GM23338 (cell line): ENCODE results near the gene PTPN12. TPM values are rescaled to one million over a fixed set of nuclear protein-coding genes. Genes with fewer than 3 reads are reported as not detected.

Source experiments
- ATAC-seq: fragments of 200-7000 bp; cut with Tn5 transposase; 3 replicates; pipeline ENCODE4 v1.9.1; 2020
- DNase-seq: peaks from one replicate; pipeline ENCODE4 v3.0.0-alpha.2; 2015; ENCODE audit warnings: low spot score
- H2AFZ ChIP-seq: fragments of 200-600 bp; sonication (generic); 2 replicates; pipeline ENCODE4 v1.8.0; 2016; ENCODE audit warnings: antibody characterized with exemption, mild to moderate bottlenecking, moderate library complexity
- H3F3A ChIP-seq: fragments of 200-600 bp; sonication (generic); replicated peaks from 2 replicates; pipeline ENCODE4 v1.8.0; 2017; ENCODE audit warnings: antibody characterized with exemption, mixed run types, low read depth
- H3K27ac ChIP-seq: fragments of 200-600 bp; sonication (generic); 2 replicates; pipeline ENCODE4 v1.6.1; 2016; ENCODE audit warnings: low read depth
- H3K27me3 ChIP-seq: fragments of 200-600 bp; sonication (generic); 2 replicates; pipeline ENCODE4 v1.8.0; 2016; ENCODE audit warnings: mild to moderate bottlenecking, mixed run types, moderate library complexity; ENCODE audit not compliant: insufficient read depth
- H3K36me3 ChIP-seq: fragments of 200-600 bp; sonication (generic); 2 replicates; pipeline ENCODE4 v1.8.0; 2016; ENCODE audit warnings: mild to moderate bottlenecking; ENCODE audit not compliant: insufficient read depth
- H3K4me1 ChIP-seq: fragments of 200-600 bp; sonication (generic); 2 replicates; pipeline ENCODE4 v1.8.0; 2016; ENCODE audit warnings: mild to moderate bottlenecking, moderate library complexity; ENCODE audit not compliant: insufficient read depth
- H3K4me2 ChIP-seq: fragments of 200-600 bp; sonication (generic); 2 replicates; pipeline ENCODE4 v1.7.1; 2017; ENCODE audit warnings: mixed run types
- H3K4me3 ChIP-seq: fragments of 200-600 bp; sonication (generic); 2 replicates; pipeline ENCODE4 v1.6.1; 2016; ENCODE audit warnings: mixed run types
- H3K79me2 ChIP-seq: fragments of 200-600 bp; sonication (generic); replicated peaks from 2 replicates; pipeline ENCODE4 v1.8.0; 2017; ENCODE audit warnings: mild to moderate bottlenecking; ENCODE audit not compliant: insufficient read depth
- H3K9me2 ChIP-seq: fragments of 200-600 bp; sonication (generic); 2 replicates; pipeline ENCODE4 v1.8.0; 2017; ENCODE audit not compliant: insufficient read depth
- H4K20me1 ChIP-seq: fragments of 200-600 bp; sonication (generic); replicated peaks from 2 replicates; pipeline ENCODE4 v1.8.0; 2017; ENCODE audit warnings: mild to moderate bottlenecking; ENCODE audit not compliant: insufficient read depth
- H3K27ac Mint-ChIP-seq: 2 replicates; pipeline ENCODE4 v1.8.0; 2020; ENCODE audit warnings: inconsistent platforms, mild to moderate bottlenecking, moderate library complexity, mixed read lengths
- H3K27me3 Mint-ChIP-seq: 3 replicates; pipeline ENCODE4 v1.8.0; 2022; ENCODE audit warnings: low read depth, mild to moderate bottlenecking, moderate library complexity, mixed read lengths, inconsistent platforms; ENCODE audit not compliant: insufficient read depth, poor library complexity
- H3K36me3 Mint-ChIP-seq: 3 replicates; pipeline ENCODE4 v1.8.0; 2021; ENCODE audit warnings: low read depth, mild to moderate bottlenecking, inconsistent platforms, moderate library complexity, mixed read lengths
- H3K4me1 Mint-ChIP-seq: 3 replicates; pipeline ENCODE4 v1.8.0; 2020; ENCODE audit warnings: mild to moderate bottlenecking, inconsistent platforms, mixed read lengths
- H3K4me3 Mint-ChIP-seq: 3 replicates; pipeline ENCODE4 v1.8.0; 2021; ENCODE audit warnings: moderate library complexity, mild to moderate bottlenecking, inconsistent platforms, mixed read lengths
- H3K9me3 Mint-ChIP-seq: 3 replicates; pipeline ENCODE4 v1.8.0; 2020; ENCODE audit warnings: moderate library complexity, mild to moderate bottlenecking, inconsistent platforms, mixed read lengths
- CREB1 ChIP-seq: fragments of 250-450 bp; sonication (Bioruptor Pico); IDR thresholded peaks from 2 replicates; pipeline ENCODE4 v1.5.0; 2020; ENCODE audit warnings: low read depth, mild to moderate bottlenecking, moderate library complexity
- CTCF ChIP-seq, 2 experiments: fragments of 200-600 bp in 1 of 2; sonication (generic) in 1 of 2; conservative IDR thresholded peaks; 2 replicates each; pipeline versions ENCODE4 v1.5.1 to v1.6.1; 2016 to 2017; ENCODE audit warnings: antibody characterized with exemption in 2 of 2, low read depth in 2 of 2, mild to moderate bottlenecking in 2 of 2, moderate library complexity in 1 of 2
- ETS1 ChIP-seq: IDR thresholded peaks from 2 replicates; pipeline ENCODE4 v1.6.1; 2016; ENCODE audit warnings: antibody characterized with exemption
- EZH2 ChIP-seq: fragments of 200-600 bp; sonication (generic); IDR thresholded peaks from one replicate; pipeline ENCODE4 v1.8.0; 2017; ENCODE audit warnings: antibody characterized with exemption, mild to moderate bottlenecking, low read depth; ENCODE audit not compliant: unreplicated experiment
- EZH2phosphoT487 ChIP-seq: fragments of 200-600 bp; sonication (generic); IDR thresholded peaks from one replicate; pipeline ENCODE4 v1.8.1; 2018; ENCODE audit warnings: antibody characterized with exemption; ENCODE audit not compliant: unreplicated experiment
- JUNB ChIP-seq: IDR thresholded peaks from one replicate; pipeline ENCODE4 v1.6.1; 2016; ENCODE audit warnings: antibody characterized with exemption; ENCODE audit not compliant: unreplicated experiment
- NANOG ChIP-seq: IDR thresholded peaks from 2 replicates; pipeline ENCODE4 v1.6.1; 2016; ENCODE audit warnings: antibody characterized with exemption, borderline replicate concordance
- POLR2AphosphoS5 ChIP-seq: IDR thresholded peaks from 2 replicates; pipeline ENCODE4 v1.6.1; 2016; ENCODE audit warnings: antibody characterized with exemption, low read depth
- REST ChIP-seq: IDR thresholded peaks from one replicate; pipeline ENCODE4 v1.6.1; 2018; ENCODE audit warnings: antibody characterized with exemption; ENCODE audit not compliant: unreplicated experiment
- STAT1 ChIP-seq: IDR thresholded peaks from one replicate; pipeline ENCODE4 v1.6.1; 2016; ENCODE audit warnings: antibody characterized with exemption; ENCODE audit not compliant: unreplicated experiment
- ZNF114 ChIP-seq: fragments of 250-450 bp; sonication (Bioruptor Pico); IDR thresholded peaks from 2 replicates; pipeline ENCODE4 v1.5.0; 2020; ENCODE audit warnings: mild to moderate bottlenecking, moderate library complexity
- ZNF331 ChIP-seq: fragments of 250-450 bp; sonication (Bioruptor Pico); IDR thresholded peaks from 2 replicates; pipeline ENCODE4 v1.5.0; 2020; ENCODE audit warnings: low read depth, mild to moderate bottlenecking, moderate library complexity
- ZNF462 ChIP-seq: fragments of 250-450 bp; sonication (Bioruptor Pico); IDR thresholded peaks from 2 replicates; pipeline ENCODE4 v1.5.0; 2020; ENCODE audit warnings: mild to moderate bottlenecking, moderate library complexity
- polyA plus RNA-seq: library from polyadenylated mRNA; unstranded; fragments of >200 nt; fragmentation: Nextera tagmentation; extraction: Ambion mirVana; gene quantifications from 2 replicates; pipeline ENCODE4 v1.2.1, GENCODE V29; 2016
- total RNA-seq: library from RNA; depleted of rRNA; stranded (reverse); fragments of >200 nt; shearing (Covaris generic); gene quantifications from 2 replicates; pipeline ENCODE4 v1.2.3, GENCODE V29; 2014

Gene PTPN12
- total and polyA plus RNA-seq, 2 experiments from 2014 or later, result 58.8 to 187 TPM

- no peak overlapping the region for H3K4me3 Mint-ChIP-seq
- no peak overlapping the region for H3K4me2 ChIP-seq
- TF ChIP-seq JUNB (no peak), CTCF (conservative IDR thresholded peaks at IDR 0.05; ENCODE audit: low read depth in 2 of 2) (no peak), ETS1 (no peak), STAT1 (no peak), EZH2 (no peak), ZNF331 (CRISPR knock-in tag) (no peak), REST (no peak), ZNF114 (no peak), NANOG (no peak), ZNF462 (CRISPR knock-in tag) (no peak), POLR2AphosphoS5 (no peak), CREB1 (CRISPR knock-in tag) (no peak), EZH2phosphoT487 (no peak)
- H3K9me3 Mint-ChIP-seq, result peaks cover 20% of the 10 kb centered on the region
- no peaks in the 10 kb centered on the region for H3F3A ChIP-seq
- H3K9me2 ChIP-seq, result no peaks in the 10 kb centered on the region
- no peak overlapping the region for H3K27ac ChIP-seq
- no peaks in the 10 kb centered on the region for H3K36me3 ChIP-seq
- no peak overlapping the region for H3K4me3 ChIP-seq
- no peak overlapping the region for H3K27ac Mint-ChIP-seq
- H3K4me1 ChIP-seq, result no peaks in the 10 kb centered on the region; the same call in 1 of the 2 replicates
- ATAC-seq (no peak), DNase-seq (no peak)
- H3K79me2 ChIP-seq, result no peaks in the 10 kb centered on the region
- no peak overlapping the region for H2AFZ ChIP-seq
- H3K27me3 Mint-ChIP-seq, result no peaks in the 10 kb centered on the region
- no peaks in the 10 kb centered on the region for H4K20me1 ChIP-seq
- no peaks in the 10 kb centered on the region for H3K27me3 ChIP-seq
- H3K4me1 Mint-ChIP-seq, result no peaks in the 10 kb centered on the region
- H3K36me3 Mint-ChIP-seq, result peaks cover 10% of the 10 kb centered on the region
These were observed 40.0 kb upstream of the PTPN12 start for GRCh38 chr7:77497079-77497478.
